H1 (cell line): ENCODE measurements around the gene DOCK3. TPM values are rescaled to one million over a fixed set of nuclear protein-coding genes. Genes with fewer than 3 reads are reported as not detected.

ENCODE experiments used
- CTCF ChIA-PET: fragments of 300-600 bp; sonication (Branson Sonifier 250); formaldehyde crosslinking; loops from one replicate; lab custom pipeline; 2021; ENCODE audit not compliant: partially characterized antibody; lab: Charles Lee
- POLR2A ChIA-PET: fragments of 300-600 bp; sonication (Branson Sonifier 250); formaldehyde crosslinking; loops from one replicate; lab custom pipeline; 2021; ENCODE audit warnings: inconsistent platforms; ENCODE audit not compliant: partially characterized antibody; lab: Charles Lee
- DNase-seq, 2 experiments: peaks; one replicate each; pipeline versions ENCODE4 v3.0.0 to v3.0.0-alpha.2; 2010 to 2022; ENCODE audit warnings: low spot score in 2 of 2, low read depth in 1 of 2, mixed read lengths in 1 of 2
- FAIRE-seq: peaks from 2 replicates; lab custom pipeline; 2011; peaks lifted over from hg19 to GRCh38; lab: Jason Lieb, UNC
- H2AFZ ChIP-seq: 2 replicates; pipeline ENCODE4 v1.8.1; 2012; ENCODE audit warnings: low read length, inconsistent platforms
- H2AK5ac ChIP-seq: 2 replicates; pipeline ENCODE4 v1.6.1; 2013; ENCODE audit warnings: low read depth, low read length
- H2BK120ac ChIP-seq: replicated peaks from 2 replicates; pipeline ENCODE3; 2013; ENCODE audit warnings: low read depth, low read length, inconsistent platforms
- H2BK12ac ChIP-seq: 2 replicates; pipeline ENCODE4 v1.6.1; 2013; ENCODE audit warnings: low read depth, low read length
- H2BK15ac ChIP-seq: 2 replicates; pipeline ENCODE4 v1.6.1; 2013; ENCODE audit warnings: low read length
- H2BK20ac ChIP-seq: 2 replicates; pipeline ENCODE4 v1.6.1; 2013; ENCODE audit warnings: low read length
- H2BK5ac ChIP-seq: 2 replicates; pipeline ENCODE4 v1.6.1; 2013; ENCODE audit warnings: low read depth, low read length
- H3K14ac ChIP-seq: 2 replicates; pipeline ENCODE4 v1.6.1; 2013; ENCODE audit warnings: inconsistent platforms; ENCODE audit not compliant: insufficient read length
- H3K18ac ChIP-seq: 2 replicates; pipeline ENCODE4 v1.6.1; 2013; ENCODE audit warnings: low read length; ENCODE audit errors: extremely low read depth
- H3K23ac ChIP-seq: 2 replicates; pipeline ENCODE4 v1.6.1; 2013; ENCODE audit warnings: inconsistent platforms; ENCODE audit not compliant: insufficient read length
- H3K23me2 ChIP-seq: 2 replicates; pipeline ENCODE4 v1.6.1; 2013; ENCODE audit warnings: low read depth, low read length
- H3K27ac ChIP-seq: 2 replicates; pipeline ENCODE4 v1.6.1; 2011; ENCODE audit warnings: low read depth, low read length, inconsistent platforms
- H3K27me3 ChIP-seq, 4 experiments: replicated peaks in 1 of 4; 1 replicate in 1 of 4; 2 replicates in 3 of 4; pipeline versions ENCODE4 v1.6.1 to v1.8.1; 2011 to 2013; ENCODE audit warnings: low read length in 3 of 4, mild to moderate bottlenecking in 3 of 4, inconsistent platforms in 2 of 4, mixed read lengths in 2 of 4, moderate library complexity in 1 of 4; ENCODE audit not compliant: control insufficient read depth in 3 of 4, insufficient read depth in 3 of 4; ENCODE audit errors: extremely low read depth in 1 of 4
- H3K36me3 ChIP-seq, 4 experiments: 2 replicates each; pipeline versions ENCODE4 v1.6.1 to v1.8.1; 2011 to 2013; ENCODE audit warnings: mild to moderate bottlenecking in 4 of 4, low read length in 3 of 4, moderate library complexity in 2 of 4, control low read depth in 1 of 4, inconsistent platforms in 1 of 4; ENCODE audit not compliant: insufficient read depth in 4 of 4, control insufficient read depth in 2 of 4
- H3K4ac ChIP-seq: replicated peaks from 2 replicates; pipeline ENCODE3; 2013; ENCODE audit warnings: low read length, low read depth, mixed read lengths, inconsistent platforms; ENCODE audit not compliant: insufficient read length
- H3K4me1 ChIP-seq, 4 experiments: replicated peaks in 1 of 4; 1 replicate in 1 of 4; 2 replicates in 3 of 4; pipeline versions ENCODE4 v1.6.1 to v1.8.1; 2011 to 2013; ENCODE audit warnings: low read length in 3 of 4, inconsistent platforms in 2 of 4, mixed read lengths in 1 of 4; ENCODE audit not compliant: insufficient read depth in 4 of 4, control insufficient read depth in 3 of 4
- H3K4me2 ChIP-seq, 2 experiments: 2 replicates each; pipeline versions ENCODE4 v1.6.1 to v1.8.1; 2011 to 2013; ENCODE audit warnings: low read depth in 2 of 2, low read length in 2 of 2, control low read depth in 1 of 2, inconsistent platforms in 1 of 2, mild to moderate bottlenecking in 1 of 2; ENCODE audit not compliant: insufficient read depth in 1 of 2
- H3K4me3 ChIP-seq, 4 experiments: fragments of 200-600, 300-600 bp in 1 of 4; sonication (generic), shearing (Covaris generic), sonication (Bioruptor Twin) in 1 of 4; 2 replicates each; pipeline versions ENCODE4 v1.5.1 to v1.8.1; 2011 to 2016; ENCODE audit warnings: low read length in 4 of 4, low read depth in 3 of 4, control low read depth in 2 of 4, inconsistent platforms in 2 of 4, mild to moderate bottlenecking in 2 of 4, mixed read lengths in 1 of 4, moderate library complexity in 1 of 4; ENCODE audit not compliant: insufficient read depth in 2 of 4; ENCODE audit errors: extremely low read depth in 1 of 4
- H3K56ac ChIP-seq: replicated peaks from 2 replicates; pipeline ENCODE3; 2013; ENCODE audit warnings: low read depth, mild to moderate bottlenecking, mixed read lengths, low read length, inconsistent platforms; ENCODE audit not compliant: insufficient read length
- H3K79me1 ChIP-seq: 2 replicates; pipeline ENCODE4 v1.6.1; 2013; ENCODE audit warnings: low read depth, low read length, control low read depth
- H3K79me2 ChIP-seq, 2 experiments: 2 replicates each; pipeline versions ENCODE4 v1.6.1 to v1.8.1; 2012 to 2013; ENCODE audit warnings: low read length in 2 of 2, mild to moderate bottlenecking in 2 of 2, inconsistent platforms in 1 of 2; ENCODE audit not compliant: insufficient read depth in 2 of 2, control insufficient read depth in 1 of 2
- H3K9ac ChIP-seq, 4 experiments: replicated peaks in 1 of 4; 1 replicate in 1 of 4; 2 replicates in 3 of 4; pipeline versions ENCODE4 v1.6.1 to v1.8.1; 2011 to 2013; ENCODE audit warnings: low read depth in 3 of 4, low read length in 3 of 4, control low read depth in 2 of 4, mild to moderate bottlenecking in 2 of 4, moderate library complexity in 2 of 4, inconsistent platforms in 1 of 4; ENCODE audit errors: extremely low read depth in 1 of 4
- H3K9me3 ChIP-seq, 2 experiments: 2 replicates each; pipeline versions ENCODE4 v1.6.1 to v1.8.1; 2012 to 2013; ENCODE audit warnings: mild to moderate bottlenecking in 2 of 2, moderate library complexity in 2 of 2, control low read depth in 1 of 2, inconsistent platforms in 1 of 2, low read depth in 1 of 2, low read length in 1 of 2, mixed read lengths in 1 of 2; ENCODE audit not compliant: insufficient read depth in 2 of 2
- H4K20me1 ChIP-seq, 2 experiments: replicated peaks in 1 of 2; 2 replicates each; pipeline versions ENCODE3 to v1.8.1; 2011 to 2013; ENCODE audit warnings: inconsistent platforms in 2 of 2, low read length in 2 of 2, mild to moderate bottlenecking in 1 of 2; ENCODE audit not compliant: insufficient read depth in 2 of 2, control insufficient read depth in 1 of 2
- H4K5ac ChIP-seq: 2 replicates; pipeline ENCODE4 v1.6.1; 2013; ENCODE audit warnings: low read length, low read depth, mixed read lengths, inconsistent platforms; ENCODE audit not compliant: insufficient read length
- H4K8ac ChIP-seq: 2 replicates; pipeline ENCODE4 v1.8.0; 2013; ENCODE audit warnings: mild to moderate bottlenecking, moderate library complexity, low read length, inconsistent platforms; ENCODE audit not compliant: insufficient read depth; ENCODE audit errors: extremely low read depth
- H4K91ac ChIP-seq: replicated peaks from 2 replicates; pipeline ENCODE3; 2013; ENCODE audit warnings: low read length, mixed read lengths, inconsistent platforms; ENCODE audit not compliant: insufficient read length
- ATF3 ChIP-seq: IDR thresholded peaks from 2 replicates; pipeline ENCODE4 v1.6.1; 2011; ENCODE audit warnings: low read depth, mild to moderate bottlenecking, low read length; ENCODE audit not compliant: insufficient read depth
- HDAC2 ChIP-seq, 2 experiments: fragments of 300-600 bp in 1 of 2; sonication (generic) in 1 of 2; IDR thresholded peaks; 2 replicates each; pipeline ENCODE4 v1.6.1; 2011 to 2012; ENCODE audit warnings: low read depth in 2 of 2, low read length in 2 of 2, mild to moderate bottlenecking in 2 of 2, moderate library complexity in 2 of 2, borderline replicate concordance in 1 of 2, inconsistent platforms in 1 of 2
- HDAC6 ChIP-seq: IDR thresholded peaks from one replicate; pipeline ENCODE4 v1.7.1; 2012; ENCODE audit warnings: low read depth, mild to moderate bottlenecking, inconsistent platforms, low read length, moderate library complexity
- TEAD4 ChIP-seq: IDR thresholded peaks from 2 replicates; pipeline ENCODE4 v1.6.1; 2012; ENCODE audit warnings: low read depth, low read length, inconsistent platforms, mixed read lengths
- WGBS, 2 experiments: shearing (Covaris generic) in 1 of 2; methylation state at CpG; one replicate each; pipeline versions ENCODE4 v1.1.6 to v1.1.7; 2013 to 2015; ENCODE audit warnings: low lambda C conversion rate in 2 of 2, mixed read lengths in 2 of 2, inconsistent platforms in 1 of 2, low coverage in 1 of 2, missing lambda C conversion rate in 1 of 2; ENCODE audit not compliant: insufficient replicate concordance in 2 of 2, insufficient coverage in 1 of 2, insufficient read length in 1 of 2; ENCODE audit errors: extremely low coverage in 1 of 2, missing lambda C conversion rate in 1 of 2; 5-methylcytosine and 5-hydroxymethylcytosine counted together
- polyA plus RNA-seq, 7 experiments: library from polyadenylated mRNA; depleted of rRNA in 3 of 7; stranded (reverse) in 5 of 7; unstranded in 2 of 7; fragments of >200 nt in 5 of 7; fragments of 200-250 nt in 2 of 7; gene quantifications; 1 replicate in 5 of 7; 2 replicates in 1 of 7; 4 replicates in 1 of 7; pipeline versions ENCODE4 v1.2.1 to v1.2.3, GENCODE V29; 2011 to 2013; ENCODE audit warnings: missing spikeins in 2 of 7, mixed read lengths in 2 of 7
- total RNA-seq: library from RNA; stranded (reverse); fragmentation: NEBNext Ultra II Directional; extraction: Animal tissue kit (Norgen Biotek cat#: 25700); gene quantifications from 2 replicates; pipeline ENCODE4 v1.2.1, GENCODE V29; 2021

Gene DOCK3
- total and polyA plus RNA-seq, 2 of the 8 experiments (the other 6 are each of a cell fraction or from before 2014, with no cell fraction given), result 2.7 to 5.0 TPM

GRCh38 chr3:50876947-50877346, 202.2 kb downstream of the DOCK3 start:
- H3K27me3 ChIP-seq, result no peaks in the 10 kb centered on the region
- ChIA-PET CTCF (interaction anchor here (1.2 kb wide), 1 partner anchor 15 kb away, joined by 3 read pairs; no protein-coding TSS in a partner anchor), POLR2A (no interaction called here)
- H2BK20ac ChIP-seq, result no peak overlapping the region
- peaks cover 0 to 6% (median 2%) of the 10 kb centered on the region in 4 experiments; a peak in 3 of 7 replicates for H3K4me1 ChIP-seq
- H2BK120ac ChIP-seq, result no peak overlapping the region
- no peaks in the 10 kb centered on the region for H3K79me2 ChIP-seq
- no peak overlapping the region for H3K23ac ChIP-seq
- no peak for DNase-seq
- H2BK12ac ChIP-seq, result no peak overlapping the region
- H3K4me2 ChIP-seq, result no peak overlapping the region
- H4K8ac ChIP-seq, result no peak overlapping the region
- H3K9ac ChIP-seq, result no peak overlapping the region
- no peak overlapping the region for H3K27ac ChIP-seq
- no peaks in the 10 kb centered on the region for H3K23me2 ChIP-seq
- no peaks in the 10 kb centered on the region; a peak in 1 of 4 replicates for H3K9me3 ChIP-seq
- no peak overlapping the region for H3K4ac ChIP-seq
- no peaks in the 10 kb centered on the region for H3K79me1 ChIP-seq
- no peak overlapping the region for H3K14ac ChIP-seq
- H2AK5ac ChIP-seq, result no peak overlapping the region
- TF ChIP-seq ATF3, result no peak
- TF ChIP-seq HDAC2 (IDR thresholded peaks at IDR 0.05; ENCODE audit: borderline replicate concordance in 1 of 2, low read depth in 2 of 2, low read length in 2 of 2), result no peak
- no peak for TF ChIP-seq HDAC6
- TF ChIP-seq TEAD4, result no peak
- H2BK5ac ChIP-seq, result no peak overlapping the region
- H2AFZ ChIP-seq, result no peak overlapping the region
- no peak overlapping the region for H4K91ac ChIP-seq
- H3K4me3 ChIP-seq, result no peak overlapping the region
- no peak overlapping the region for H3K56ac ChIP-seq
- no peak overlapping the region for H4K5ac ChIP-seq
- H3K36me3 ChIP-seq, result no peaks in the 10 kb centered on the region
- no peak overlapping the region for H2BK15ac ChIP-seq
- H3K18ac ChIP-seq, result no peak overlapping the region
- 96% methylated on average over 2 of the region's 2 CpGs; no CpG with 5 or more reads in 1 of the 2 experiments for WGBS, 2 experiments
- no peak for FAIRE-seq
- H4K20me1 ChIP-seq, result no peaks in the 10 kb centered on the region
